HG03196 (cell line): ENCODE data around the gene ETFB.

Experiments used
- ATAC-seq: cut with Tn5 transposase; IDR thresholded peaks from one replicate; pipeline ENCODE4 v1.9.1; 2021; ENCODE audit not compliant: unreplicated experiment

ETFB gene

DNA sequence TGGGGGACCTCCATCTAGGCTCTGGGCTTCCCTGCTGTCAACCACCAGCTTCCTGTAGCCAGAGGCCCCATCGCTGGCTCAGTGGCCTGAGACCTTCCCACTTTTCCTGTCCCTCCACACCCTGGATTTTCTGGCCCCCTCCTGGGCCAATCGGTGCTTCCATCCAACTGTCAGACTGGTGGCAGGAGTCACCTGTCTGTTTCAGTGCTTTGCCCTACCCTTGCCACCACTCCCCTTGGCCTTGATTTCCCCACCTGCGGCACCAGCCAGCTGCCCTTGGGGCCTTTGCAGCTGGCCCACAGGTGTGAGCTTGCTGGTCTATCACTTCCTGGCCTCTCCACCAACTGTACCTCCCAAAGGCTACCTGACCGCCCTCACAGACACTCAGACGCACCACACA, 36.8 kb downstream of the ETFB start:
- ATAC-seq, result no peak

DNA sequence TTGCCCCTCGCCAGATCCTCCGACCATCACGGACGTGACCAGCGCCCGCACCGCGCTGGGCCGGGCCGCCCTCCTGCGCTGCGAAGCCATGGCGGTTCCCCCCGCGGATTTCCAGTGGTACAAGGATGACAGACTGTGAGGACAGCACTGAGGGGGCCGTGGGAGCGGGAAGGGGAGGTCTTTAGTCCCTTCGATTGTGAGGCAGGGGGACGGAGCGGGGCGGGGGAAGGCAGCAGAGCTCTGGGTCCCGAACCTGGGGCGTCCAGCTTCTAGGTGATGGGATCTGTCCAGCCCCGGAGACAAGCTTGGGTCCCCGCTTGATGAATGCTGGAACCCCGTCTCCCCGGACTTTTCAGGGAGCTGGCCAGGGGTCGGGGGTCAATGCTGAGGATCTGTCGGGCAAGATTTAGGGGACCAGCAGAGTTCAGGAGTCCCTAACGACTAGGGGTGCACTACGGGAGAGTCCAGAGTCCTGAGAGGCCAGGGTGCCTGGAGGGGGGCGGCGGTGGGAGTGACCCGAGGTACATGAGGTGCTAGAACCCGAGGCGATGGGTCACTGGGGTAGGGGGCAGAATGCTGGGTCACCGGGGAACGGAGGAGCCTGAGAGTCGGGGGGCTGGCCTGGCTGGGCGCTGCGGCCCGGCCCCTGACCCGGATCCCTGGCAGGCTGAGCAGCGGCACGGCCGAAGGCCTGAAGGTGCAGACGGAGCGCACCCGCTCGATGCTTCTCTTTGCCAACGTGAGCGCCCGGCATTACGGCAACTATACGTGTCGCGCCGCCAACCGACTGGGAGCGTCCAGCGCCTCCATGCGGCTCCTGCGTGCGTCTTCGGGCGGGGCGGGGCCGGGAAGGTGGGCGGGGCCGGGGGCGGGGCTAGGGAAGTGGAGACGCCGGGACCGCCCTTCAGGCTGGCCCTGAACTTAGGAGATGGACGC, 38.9 kb downstream of the ETFB start:
- no peak for ATAC-seq

DNA sequence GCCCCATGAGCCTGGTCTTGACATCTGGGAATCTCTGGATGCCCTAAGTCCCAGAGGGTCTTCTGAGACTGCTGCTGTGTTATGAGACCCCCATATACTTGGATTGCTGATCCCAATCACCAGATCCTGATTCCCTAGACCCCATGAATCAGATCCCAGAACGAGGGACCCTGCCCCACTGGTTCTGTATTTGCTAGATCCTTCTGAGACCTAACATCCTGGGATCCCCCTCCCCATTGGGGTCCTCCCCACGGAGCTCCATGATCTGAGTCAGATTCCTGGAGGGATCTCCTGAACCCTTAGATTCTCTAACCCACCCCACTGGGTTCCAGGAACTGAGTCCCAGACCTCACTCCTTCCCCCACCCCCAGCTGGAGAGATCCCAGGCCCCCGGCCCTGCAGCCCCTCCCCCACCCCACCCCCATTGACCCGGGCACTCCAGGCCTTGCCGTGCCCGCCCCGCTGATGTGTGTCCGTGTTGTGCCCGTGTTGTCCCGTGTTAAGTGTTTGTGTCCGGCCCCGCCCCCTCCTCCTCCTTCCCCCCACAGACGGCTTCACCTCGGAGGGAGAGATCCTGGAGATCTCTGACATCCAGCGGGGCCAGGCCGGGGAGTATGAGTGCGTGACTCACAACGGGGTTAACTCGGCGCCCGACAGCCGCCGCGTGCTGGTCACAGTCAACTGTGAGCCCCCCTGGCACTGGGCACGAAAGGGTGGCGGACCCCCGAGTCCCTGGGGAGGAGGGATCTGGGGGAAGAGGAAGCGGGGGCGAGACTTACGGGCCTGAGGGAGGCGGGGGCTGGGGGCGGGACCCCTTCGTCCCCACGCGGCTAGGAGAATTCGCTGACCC, 39.7 kb downstream of the ETFB start:
- ATAC-seq, result no peak

DNA sequence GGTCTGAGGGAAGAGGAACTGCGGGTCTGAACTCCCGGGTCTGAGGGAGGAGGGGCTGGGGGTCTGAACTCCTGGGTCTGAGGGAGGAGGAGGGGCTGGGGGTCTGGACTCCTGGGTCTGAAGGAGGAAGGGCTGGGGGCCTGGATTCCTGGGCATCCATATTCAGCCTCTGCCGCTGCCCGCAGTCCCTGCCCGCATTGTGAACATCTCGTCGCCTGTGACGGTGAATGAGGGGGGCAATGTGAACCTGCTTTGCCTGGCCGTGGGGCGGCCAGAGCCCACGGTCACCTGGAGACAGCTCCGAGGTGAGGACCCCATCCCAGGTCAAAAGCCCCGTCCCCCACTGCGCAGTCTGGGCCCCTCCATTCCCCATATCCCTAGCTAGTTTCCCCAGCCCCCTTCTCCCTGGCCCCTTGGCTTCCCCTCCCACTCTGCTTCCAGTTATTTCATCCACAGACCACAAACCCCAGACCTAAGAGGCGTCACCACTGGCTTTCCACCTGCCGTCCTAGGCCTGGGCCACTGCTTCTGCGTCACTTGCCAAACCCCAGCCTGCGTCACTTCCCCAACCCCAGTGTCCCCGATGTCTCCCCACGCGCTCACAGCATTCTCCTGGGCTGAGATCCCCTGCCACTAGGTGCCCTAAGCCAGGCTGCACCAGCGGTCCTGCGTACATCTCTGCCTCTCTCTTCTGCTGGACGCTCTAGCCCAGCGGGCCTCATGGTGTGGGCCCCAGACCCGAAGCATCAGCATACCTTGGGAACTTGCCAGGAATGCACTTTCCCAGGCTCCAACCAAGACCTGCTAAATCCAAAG, 40.8 kb downstream of the ETFB start:
- no peak for ATAC-seq

DNA sequence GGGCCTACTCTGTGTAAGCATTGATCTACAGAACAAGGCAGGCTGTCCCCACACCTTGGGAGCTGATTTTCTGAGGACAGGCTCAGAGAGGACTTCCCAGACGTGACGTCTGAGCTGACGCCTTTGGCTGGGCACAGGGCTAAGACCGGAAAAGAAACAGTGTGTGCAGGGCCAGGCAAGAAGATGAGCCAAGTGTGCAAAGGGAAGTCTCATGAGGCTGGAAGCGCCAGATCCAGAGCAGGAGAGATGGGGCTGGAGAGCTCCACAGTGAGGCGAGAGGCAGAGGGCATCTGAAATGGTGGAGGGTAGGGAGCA, 42.1 kb downstream of the ETFB start:
- ATAC-seq, result no peak

DNA sequence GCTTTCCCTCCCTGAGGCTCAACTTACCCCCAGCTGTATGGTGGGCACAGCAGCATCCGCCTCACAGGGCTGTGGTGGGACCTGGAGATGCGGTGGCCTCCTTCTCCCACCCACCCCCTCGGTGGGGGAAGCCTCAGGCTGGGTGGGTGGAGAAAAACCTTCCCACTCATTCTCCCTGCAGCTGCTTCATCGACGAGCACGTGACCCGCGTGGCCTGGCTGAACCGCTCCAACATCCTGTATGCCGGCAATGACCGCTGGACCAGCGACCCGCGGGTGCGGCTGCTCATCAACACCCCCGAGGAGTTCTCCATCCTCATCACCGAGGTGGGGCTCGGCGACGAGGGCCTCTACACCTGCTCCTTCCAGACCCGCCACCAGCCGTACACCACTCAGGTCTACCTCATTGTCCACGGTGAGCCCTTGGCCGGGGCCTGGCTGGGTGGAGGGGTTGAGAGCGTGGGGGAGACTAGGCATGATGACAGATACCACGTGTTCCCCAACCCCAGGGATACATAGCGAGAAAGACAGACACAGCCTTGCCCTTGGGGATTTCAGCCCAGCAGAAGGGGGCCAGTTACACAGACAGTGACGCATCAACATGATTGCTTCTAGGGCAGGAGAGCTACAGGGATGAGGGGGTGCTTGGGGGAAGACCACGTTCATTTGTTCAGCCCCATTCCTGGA, 42.6 kb downstream of the ETFB start:
- ATAC-seq, result no peak

DNA sequence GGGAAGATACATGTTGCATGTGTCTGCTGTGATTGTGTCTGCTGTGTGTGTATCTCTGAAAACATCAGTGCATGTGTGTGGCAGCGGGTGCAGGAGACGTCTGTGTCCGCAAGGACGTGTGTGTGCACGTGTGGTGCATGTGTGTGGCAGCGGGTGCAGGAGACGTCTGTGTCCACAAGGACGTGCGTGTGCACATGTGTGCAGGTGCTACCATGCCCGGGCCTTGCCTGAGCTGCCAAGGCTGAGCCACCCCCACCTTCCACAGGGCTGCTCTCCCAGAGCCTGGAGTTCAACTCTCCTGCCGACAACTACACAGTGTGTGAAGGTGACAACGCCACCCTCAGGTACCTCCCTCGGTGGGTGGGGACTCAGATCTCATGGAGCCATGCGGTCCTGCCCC, 44.4 kb downstream of the ETFB start:
- ATAC-seq, result no peak

DNA sequence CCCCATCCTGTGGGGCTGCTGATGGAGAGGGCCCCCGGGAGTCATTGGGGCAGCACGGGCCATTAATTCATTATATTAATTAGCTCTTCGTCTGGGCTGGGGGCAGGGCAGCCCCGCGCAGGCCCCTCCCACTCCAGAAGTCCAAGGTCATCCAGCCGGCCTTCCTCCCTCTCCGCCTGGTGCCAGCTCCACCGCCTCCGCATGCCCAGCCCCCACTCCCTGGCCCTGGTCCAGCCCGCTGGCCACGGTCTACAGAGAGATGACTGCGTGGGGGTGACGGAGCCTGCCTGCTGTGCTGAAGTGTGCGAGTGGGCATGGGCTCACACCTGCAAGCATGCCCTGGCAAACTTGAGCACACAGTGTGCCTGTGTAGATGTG, 45.9 kb downstream of the ETFB start:
- no peak for ATAC-seq

DNA sequence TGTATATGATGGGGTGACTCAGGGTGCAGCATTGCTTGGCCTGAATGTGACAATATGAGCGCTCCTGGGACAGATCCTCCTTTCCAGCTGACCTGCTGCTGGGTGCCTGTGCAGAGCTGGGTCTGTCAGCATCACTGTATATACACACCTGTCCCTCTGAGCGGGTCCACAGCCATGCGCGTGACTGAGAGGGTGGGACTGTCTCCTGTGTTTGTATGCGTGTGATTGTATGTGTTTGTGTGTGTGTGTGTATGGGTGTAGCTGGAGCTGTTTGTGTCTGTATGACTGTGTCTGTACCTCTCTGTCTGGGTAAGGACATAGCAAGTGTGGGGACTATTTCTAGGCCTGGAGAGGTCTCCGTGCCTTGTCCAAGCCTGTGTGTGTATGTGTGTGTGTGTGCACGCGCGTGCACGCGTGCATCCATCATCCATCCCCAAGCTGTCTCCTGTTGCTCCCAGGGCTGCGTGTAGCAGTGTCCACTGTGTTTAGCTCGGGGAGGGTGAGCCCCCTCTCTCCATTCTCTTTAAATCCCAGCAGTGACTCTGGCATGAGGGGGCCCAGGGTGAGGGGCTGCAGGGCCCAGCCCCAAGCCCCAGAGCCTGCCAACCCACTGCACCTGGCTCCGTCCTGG, 46.4 kb downstream of the ETFB start:
- ATAC-seq, result no peak

DNA sequence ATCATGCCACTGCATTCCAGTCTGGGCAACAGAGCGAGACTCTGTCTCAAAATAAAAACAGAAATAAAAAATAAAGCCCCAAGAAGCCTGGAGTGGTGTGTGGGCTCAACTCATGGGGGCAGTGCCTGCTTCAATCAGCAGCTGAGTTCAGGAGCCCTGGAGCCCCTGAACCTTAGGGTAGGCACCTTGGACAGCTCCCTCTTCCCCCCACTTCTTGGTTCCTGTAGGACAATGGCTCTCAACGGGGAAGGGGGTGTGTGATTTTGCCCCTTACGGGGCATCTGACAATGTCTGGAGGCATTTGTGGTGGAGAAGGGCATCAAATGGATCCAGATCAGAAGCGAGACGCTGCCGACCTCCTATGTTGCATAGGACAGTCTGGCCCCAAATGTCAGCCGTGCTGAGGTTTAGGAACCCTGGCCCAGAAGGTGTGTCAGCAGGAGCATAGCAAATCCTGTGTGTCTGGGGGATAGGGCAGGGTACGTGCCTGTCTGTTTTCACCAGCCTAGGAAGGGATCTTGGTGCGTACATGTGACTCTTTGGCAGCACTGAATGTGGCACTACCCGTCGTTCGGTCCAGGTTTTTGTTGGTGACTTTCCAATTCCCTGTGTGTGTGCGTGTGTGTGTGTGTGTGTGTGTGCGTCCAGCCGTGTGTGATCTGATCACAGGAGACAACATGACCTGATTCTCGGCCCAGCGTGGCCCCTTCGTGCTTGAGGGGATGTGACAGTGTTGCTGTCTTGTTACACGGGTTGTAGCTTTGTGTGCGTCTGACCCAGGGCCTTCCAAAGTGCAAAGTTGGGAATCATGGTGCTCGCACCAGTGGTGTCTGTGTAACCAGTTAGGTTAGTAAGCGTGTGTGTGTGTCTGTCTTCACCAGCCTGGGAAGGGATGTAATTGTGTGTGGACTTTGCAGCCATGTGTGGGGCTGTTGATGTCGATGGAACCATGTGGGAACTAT, 47.2 kb downstream of the ETFB start:
- no peak for ATAC-seq

DNA sequence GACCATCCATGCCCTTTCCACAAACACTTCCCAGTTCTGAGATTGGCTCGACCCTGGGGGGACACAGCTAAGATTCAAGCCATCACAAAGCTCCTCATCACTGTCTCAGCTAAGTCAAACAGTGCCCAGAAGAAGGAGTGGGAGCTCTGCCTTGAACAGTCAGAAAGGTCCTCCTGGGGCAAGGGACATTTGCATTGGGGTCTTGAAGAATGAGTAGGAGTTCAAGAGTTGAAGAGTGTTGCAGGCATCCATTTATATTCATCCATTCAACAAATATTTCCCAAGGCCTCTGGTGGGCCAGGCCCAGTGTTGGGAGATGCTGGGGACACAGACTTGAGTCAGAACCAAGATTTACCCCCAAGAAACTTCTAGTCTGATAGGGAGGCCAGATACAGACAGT, 48.2 kb downstream of the ETFB start:
- ATAC-seq, result no peak

DNA sequence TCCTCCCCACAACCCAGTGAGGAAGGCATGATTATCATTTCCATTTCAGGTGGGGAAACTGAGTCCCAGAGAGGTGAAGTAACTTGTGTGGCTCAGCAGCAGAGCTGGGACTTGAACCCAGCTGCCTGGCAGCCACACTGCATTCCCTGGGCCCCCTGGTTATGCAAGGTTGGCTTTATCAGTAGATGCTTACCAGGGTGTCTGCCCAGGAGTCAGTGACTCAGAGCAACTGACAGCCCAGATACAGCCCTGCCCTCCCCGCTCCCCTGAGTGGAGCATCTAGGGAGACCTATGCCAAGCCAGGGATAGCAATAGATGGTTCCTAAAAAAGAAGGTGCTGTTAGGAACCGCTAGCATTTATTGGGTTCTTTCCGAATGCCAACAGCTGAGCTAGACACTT, 48.8 kb downstream of the ETFB start:
- no peak for ATAC-seq

DNA sequence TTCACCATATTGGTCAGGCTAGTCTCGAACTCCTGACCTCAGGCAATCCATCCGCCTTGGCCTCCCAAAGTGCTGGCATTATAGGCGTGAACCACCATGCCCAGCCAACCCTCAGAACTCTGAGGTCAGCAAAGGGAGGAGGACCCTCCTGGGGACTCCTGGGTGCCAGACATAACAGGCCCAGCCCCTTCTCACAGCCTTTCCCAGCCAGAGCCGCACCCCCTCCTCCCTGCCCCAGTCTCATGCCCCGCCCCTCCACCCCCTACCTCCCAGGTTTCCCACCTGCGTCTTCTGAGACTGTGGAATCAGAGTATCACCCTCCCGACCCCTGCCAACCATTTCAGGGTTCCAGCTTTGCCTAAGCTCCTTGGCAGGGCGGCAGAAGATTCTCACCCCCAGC, 49.5 kb downstream of the ETFB start:
- no peak for ATAC-seq

DNA sequence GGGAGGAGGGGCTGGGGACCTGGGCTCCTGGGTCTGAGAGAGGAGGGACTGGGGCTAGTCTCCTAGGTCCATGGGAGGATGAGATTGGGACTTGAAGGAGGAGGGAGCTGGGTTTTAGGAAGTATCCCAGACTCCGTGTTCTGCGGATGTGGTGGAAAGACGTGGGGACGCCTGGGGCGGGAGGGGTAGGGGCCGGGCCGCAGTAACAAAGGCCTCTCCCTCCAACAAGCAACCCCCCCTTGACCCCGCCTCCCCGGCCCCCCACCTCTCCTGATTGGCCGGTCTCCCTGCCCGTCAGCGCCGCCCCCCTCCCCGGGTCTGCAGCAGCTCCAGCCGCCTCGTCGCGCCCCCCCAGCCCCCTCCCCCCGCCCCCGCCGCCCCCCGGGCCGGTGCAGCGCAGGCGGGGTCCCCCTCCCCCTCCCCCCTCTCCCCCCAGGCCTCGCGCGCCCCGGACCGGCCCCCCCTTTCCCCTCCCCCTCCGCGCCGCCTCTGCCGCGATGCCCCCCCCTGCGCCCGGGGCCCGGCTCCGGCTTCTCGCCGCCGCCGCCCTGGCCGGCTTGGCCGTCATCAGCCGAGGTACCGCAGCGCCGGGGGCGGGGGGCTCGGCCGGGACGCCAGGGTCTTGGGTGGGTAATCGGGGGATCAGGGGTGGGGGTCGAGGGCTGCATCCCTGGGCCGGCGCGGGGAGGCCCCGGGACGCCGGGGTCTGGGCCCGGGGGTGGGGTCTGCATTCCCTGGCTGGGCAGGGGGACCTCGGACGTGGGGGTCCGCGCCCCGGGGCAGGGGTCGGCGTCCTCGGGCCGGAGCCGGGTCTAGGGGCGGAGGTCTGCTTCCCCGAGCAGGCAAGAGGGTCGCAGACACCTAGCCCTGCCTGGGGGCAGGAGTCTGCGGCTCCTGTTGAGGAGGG, 54.6 kb downstream of the ETFB start, which contains the start of gene IGLON5:
IGLON5 (plus strand) TSS at position 294 of the 907 bp plus-strand sequence; CDS start at position 498, 204 bp downstream.
- no peak for ATAC-seq

DNA sequence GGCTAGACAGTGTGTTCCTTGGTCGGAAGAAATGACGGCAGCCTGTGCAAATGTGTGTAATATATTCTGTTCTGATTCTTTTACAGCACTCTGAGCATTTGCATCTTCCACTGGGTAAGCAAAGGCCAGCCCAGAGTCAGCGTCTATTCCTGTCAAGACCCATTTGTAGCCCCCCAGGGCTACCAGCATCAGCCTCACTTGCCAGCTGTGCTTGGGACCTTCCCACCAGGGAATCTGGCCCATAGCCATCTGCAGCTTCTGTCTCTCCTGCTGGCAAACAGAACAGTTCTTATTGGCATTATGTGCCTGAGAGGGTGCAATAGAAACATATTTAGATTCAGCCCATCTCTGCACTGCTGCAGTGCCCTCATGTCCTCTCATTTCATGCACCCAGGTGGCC, 60.7 kb downstream of the ETFB start:
- ATAC-seq, result no peak

DNA sequence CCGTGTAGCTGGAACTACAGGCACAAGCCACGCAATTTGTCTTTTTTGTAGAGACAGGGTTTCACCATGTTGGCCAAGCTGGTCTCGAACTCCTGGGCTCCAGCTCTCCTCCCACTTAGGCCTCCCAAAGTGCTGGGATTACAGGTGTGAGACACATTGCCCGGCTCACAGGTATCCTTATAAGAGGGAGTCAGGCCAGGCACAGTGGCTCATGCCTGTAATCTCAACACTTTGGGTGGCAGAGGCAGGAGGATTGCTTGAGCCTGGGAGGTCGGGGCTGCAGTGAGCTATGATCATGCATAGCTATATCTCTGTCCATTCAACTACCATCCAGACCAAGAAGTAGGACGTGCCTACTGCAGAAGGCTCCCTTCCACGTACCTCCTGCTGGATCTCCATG, 64.9 kb downstream of the ETFB start:
- no peak for ATAC-seq

DNA sequence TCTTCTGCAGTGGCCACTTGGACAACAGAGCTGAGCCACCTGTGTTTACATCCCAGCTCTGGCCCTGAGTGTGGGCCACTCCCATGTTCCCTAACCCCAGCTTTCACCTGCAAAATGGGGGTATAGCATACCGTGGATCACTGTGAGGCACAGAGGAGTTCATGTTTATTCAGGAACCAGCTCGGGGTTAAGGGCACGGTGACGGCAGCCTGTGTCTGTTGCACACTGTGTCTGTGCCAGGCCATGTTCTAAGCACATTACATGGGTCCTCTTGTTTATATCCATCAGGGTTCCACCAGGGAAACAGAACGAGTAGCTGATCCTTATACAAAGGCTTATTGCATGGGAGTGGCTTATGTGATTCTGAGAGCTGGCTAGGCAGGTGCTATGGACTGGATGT, 68.8 kb downstream of the ETFB start:
- no peak for ATAC-seq
